ENCODE results near the gene TBC1D17.

TBC1D17 gene

GRCh38 chr19:49895566-49896297 is 18.2 kb downstream of the TBC1D17 start:
- no peak for DNase-seq

- DNase-seq: peak in 4 of 5 experiments; percentile 35 to 87 (median 68)
Observed at GRCh38 chr19:49896863-49897621, 19.5 kb downstream of the TBC1D17 start, which contains the start of gene IL4I1. IL4I1 (minus strand) TSS chr19:49896887; CDS start chr19:49896160, 727 bp downstream.

- DNase-seq: no peak
Observed at GRCh38 chr19:49904136-49904535, 26.6 kb downstream of the TBC1D17 start.

GRCh38 chr19:49906879-49907564 is 29.5 kb downstream of the TBC1D17 start:
- no peak for DNase-seq

- no peak for DNase-seq
Observed at GRCh38 chr19:49907745-49908446, 30.4 kb downstream of the TBC1D17 start.

- DNase-seq: no peak
Observed at GRCh38 chr19:49908480-49909420, 31.2 kb downstream of the TBC1D17 start.

- no peak for DNase-seq
Observed at GRCh38 chr19:49910179-49910578, 32.7 kb downstream of the TBC1D17 start.

- DNase-seq: peak in 1 of 5 experiments; percentile 50
Observed at GRCh38 chr19:49911381-49912145, 34.1 kb downstream of the TBC1D17 start.

GRCh38 chr19:49912965-49913685 is 35.6 kb downstream of the TBC1D17 start:
- no peak for DNase-seq

GRCh38 chr19:49913720-49914119 is 36.2 kb downstream of the TBC1D17 start:
- no peak for DNase-seq

- no peak for DNase-seq
Observed at GRCh38 chr19:49915271-49915670, 37.8 kb downstream of the TBC1D17 start.

- no peak for DNase-seq
Observed at GRCh38 chr19:49916839-49917733, 39.6 kb downstream of the TBC1D17 start.

- DNase-seq: no peak
Observed at GRCh38 chr19:49918089-49918488, 40.6 kb downstream of the TBC1D17 start.

- no peak for DNase-seq
Observed at GRCh38 chr19:49920624-49921363, 43.3 kb downstream of the TBC1D17 start.

GRCh38 chr19:49921871-49922795 is 44.6 kb downstream of the TBC1D17 start:
- DNase-seq: no peak

- no peak for DNase-seq
Observed at GRCh38 chr19:49923055-49924003, 45.8 kb downstream of the TBC1D17 start.
